HUES6 (cell line): ENCODE data around the gene TMEM87B.
"Not testable (repeated sequence)": the region's sequence is repeated elsewhere in the genome, so short reads cannot be mapped to it uniquely, and the experiment has no call there.

Source experiments
- H3K27ac ChIP-seq: 2 replicates; pipeline ENCODE4 v1.7.0; 2013; ENCODE audit warnings: low read depth, mild to moderate bottlenecking, low read length, inconsistent platforms
- H3K27me3 ChIP-seq: 2 replicates; pipeline ENCODE4 v1.6.1; 2013; ENCODE audit warnings: low read length; ENCODE audit not compliant: control insufficient read depth, insufficient read depth
- H3K36me3 ChIP-seq: 2 replicates; pipeline ENCODE4 v1.6.1; 2013; ENCODE audit warnings: low read length; ENCODE audit not compliant: control insufficient read depth, insufficient read depth
- H3K4me1 ChIP-seq: 2 replicates; pipeline ENCODE4 v1.6.1; 2013; ENCODE audit warnings: low read length; ENCODE audit not compliant: control insufficient read depth, insufficient read depth
- H3K4me3 ChIP-seq: 2 replicates; pipeline ENCODE4 v1.5.1; 2013; ENCODE audit warnings: low read depth, low read length
- H3K9ac ChIP-seq: one replicate; pipeline ENCODE4 v1.6.1; 2013; ENCODE audit warnings: mild to moderate bottlenecking, low read length
- H3K9me3 ChIP-seq: 2 replicates; pipeline ENCODE4 v1.6.1; 2013; ENCODE audit warnings: low read depth, low read length; ENCODE audit not compliant: control insufficient read depth, insufficient read depth

TMEM87B gene

DNA sequence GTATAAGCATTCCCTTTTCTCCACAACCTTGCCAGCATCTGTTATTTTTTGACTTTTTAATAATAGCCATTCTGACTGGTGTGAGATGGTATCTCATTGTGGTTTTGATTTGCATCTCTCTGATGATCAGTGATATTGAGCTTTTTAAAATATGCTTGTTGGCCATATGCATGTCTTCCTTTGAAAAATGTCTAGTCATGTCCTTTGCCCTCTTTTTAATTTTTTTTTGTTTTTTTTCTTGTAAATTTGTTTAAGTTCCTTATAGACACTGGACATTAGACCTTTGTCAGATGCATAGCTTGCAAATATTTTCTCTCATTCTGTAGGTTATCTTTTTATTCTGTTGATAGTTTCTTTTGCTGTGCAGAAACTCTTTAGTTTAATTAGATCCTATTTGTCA, 14.7 kb downstream of the TMEM87B start:
- not testable (repeated sequence) for H3K9me3 ChIP-seq, H3K4me3 ChIP-seq, H3K9ac ChIP-seq, H3K27me3 ChIP-seq, H3K27ac ChIP-seq, H3K4me1 ChIP-seq
- H3K36me3 ChIP-seq: peaks cover 40% of the 10 kb centered on the region

DNA sequence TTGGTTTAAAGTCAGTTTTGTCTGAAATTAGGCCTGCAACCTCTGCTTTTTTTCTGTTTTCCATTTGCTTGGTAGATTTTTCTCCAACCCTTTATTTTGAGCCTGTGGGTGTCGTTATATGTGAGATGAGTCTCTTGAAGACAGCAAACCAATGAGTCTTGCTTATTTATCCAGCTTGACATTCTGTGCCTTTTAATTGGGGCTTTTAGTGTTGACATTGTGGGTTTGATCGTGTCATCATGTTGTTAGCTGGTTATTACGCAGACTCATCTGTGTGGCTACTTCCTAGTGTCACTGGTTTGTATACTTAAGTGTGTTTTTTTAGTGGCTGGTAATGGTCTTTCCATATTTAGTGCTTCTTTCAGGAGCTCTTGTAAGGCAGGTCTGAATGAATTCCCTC, 18.8 kb downstream of the TMEM87B start:
- H3K9ac ChIP-seq: no peak overlapping the region
- no peak overlapping the region for H3K27ac ChIP-seq
- H3K4me3 ChIP-seq: no peak overlapping the region
- peaks cover 6% of the 10 kb centered on the region; the same call in 1 of the 2 replicates for H3K9me3 ChIP-seq
- peaks cover 27% of the 10 kb centered on the region for H3K36me3 ChIP-seq
- H3K27me3 ChIP-seq: no peaks in the 10 kb centered on the region
- no peaks in the 10 kb centered on the region for H3K4me1 ChIP-seq

DNA sequence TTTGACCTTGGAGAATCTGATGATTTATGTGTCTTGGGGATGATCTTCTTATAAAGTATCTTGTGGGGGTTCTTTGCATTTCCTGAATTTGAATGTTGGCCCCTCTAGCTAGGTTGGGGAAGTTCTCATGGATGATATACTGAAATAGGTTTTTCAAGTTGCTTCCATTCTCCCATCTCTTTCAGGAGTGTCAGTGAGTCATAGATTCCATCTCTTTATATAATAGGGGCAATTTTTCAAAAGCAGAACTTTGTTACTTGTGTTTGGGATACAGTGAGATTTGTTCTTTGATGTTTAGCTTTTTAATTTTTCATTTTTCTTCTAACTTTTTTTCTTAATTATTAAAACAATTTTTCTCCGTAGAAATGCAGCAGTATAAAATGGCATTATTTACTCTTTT, 19.4 kb downstream of the TMEM87B start:
- Histone ChIP-seq H3K4me1 (no peaks in the 10 kb centered on the region), H3K27me3 (no peaks in the 10 kb centered on the region), H3K27ac (no peak overlapping the region), H3K4me3 (no peak overlapping the region), H3K9me3 (peaks cover 4% of the 10 kb centered on the region; the same call in 1 of the 2 replicates), H3K9ac (no peak overlapping the region), H3K36me3 (peaks cover 22% of the 10 kb centered on the region)

DNA sequence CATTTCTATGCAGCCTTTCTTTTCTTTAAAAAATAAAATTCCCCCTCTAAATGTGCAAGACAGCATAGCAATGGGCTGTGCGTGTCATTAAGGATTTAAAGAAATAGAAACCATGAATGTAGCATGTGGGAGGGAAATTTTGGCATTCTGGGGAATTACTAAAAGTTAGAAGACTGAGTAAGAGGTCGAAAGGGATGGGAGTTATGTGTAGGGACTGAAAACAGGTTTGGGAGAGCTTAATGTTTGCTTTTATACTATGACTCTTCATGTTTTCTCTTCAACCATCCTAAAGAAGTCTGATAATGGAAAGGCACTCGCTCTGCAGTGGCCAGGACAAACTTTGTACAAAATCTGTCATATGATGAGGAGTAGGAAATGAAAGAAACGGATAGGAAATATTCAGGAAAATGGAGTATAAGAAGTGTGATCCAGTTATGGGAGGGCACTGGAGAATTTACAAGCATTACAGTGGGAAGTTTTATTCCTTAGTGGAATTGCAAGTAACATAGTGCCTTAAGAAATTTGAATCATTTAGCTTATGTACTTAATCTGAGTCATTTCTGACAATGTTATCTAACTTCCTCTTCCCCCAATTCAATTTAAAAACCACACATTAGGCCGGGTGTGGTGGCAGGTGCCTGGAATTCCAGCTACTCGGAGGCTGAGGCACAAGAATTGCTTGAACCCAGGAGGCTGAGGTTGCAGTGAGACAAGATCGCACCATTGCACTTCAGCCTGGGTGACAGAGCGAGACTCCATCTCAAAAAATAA, 20.6 kb downstream of the TMEM87B start:
- no peak overlapping the region for H3K4me3 ChIP-seq
- no peaks in the 10 kb centered on the region for H3K27me3 ChIP-seq
- peaks cover 3% of the 10 kb centered on the region; the same call in 1 of the 2 replicates for H3K9me3 ChIP-seq
- no peaks in the 10 kb centered on the region for H3K4me1 ChIP-seq
- no peak overlapping the region for H3K9ac ChIP-seq
- no peak overlapping the region for H3K27ac ChIP-seq
- peaks cover 18% of the 10 kb centered on the region for H3K36me3 ChIP-seq

DNA sequence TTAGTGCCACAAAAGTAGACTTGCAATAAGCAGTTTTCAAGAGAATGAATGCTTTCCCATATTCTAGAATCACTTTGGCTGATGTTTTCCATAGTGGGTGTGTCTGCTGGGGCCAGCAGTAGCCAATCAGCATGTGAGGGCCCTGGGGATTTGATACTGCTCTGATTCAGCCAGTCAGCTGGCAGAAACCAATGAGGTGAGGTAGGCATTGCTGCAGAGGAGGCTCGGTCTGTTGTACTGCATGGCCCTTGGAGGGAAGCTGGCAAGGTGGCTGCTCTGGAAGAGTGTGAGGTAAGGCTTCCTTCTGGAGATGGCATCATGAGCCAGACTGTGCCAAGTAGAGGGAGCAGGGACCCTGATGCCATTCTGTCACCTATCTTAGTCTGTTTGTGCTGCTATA, 22.7 kb downstream of the TMEM87B start:
- H3K9ac ChIP-seq: no peak overlapping the region
- H3K4me3 ChIP-seq: no peak overlapping the region
- H3K36me3 ChIP-seq: peaks cover 34% of the 10 kb centered on the region
- H3K27me3 ChIP-seq: no peaks in the 10 kb centered on the region
- no peak overlapping the region for H3K27ac ChIP-seq
- no peaks in the 10 kb centered on the region for H3K4me1 ChIP-seq
- peaks cover 3% of the 10 kb centered on the region; the same call in 1 of the 2 replicates for H3K9me3 ChIP-seq

DNA sequence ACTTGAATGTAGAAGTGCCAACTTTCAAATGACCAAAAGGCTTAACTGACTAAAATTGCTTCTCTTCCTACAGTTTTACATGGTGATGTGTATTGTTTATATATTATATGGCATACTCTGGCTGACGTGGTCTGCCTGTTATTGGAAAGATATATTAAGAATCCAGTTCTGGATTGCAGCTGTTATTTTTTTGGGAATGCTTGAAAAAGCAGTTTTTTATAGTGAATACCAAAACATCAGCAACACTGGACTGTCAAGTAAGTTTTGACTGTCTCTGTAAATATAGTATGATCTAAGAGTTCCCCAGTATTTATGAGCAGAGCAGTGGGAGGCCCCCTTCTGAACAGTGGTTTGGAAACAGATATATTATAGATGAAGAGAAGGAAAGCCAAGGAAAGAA, 26.2 kb downstream of the TMEM87B start:
- Histone ChIP-seq H3K4me1 (no peaks in the 10 kb centered on the region), H3K27me3 (no peaks in the 10 kb centered on the region), H3K9ac (no peak overlapping the region), H3K27ac (no peak overlapping the region), H3K9me3 (no peaks in the 10 kb centered on the region), H3K36me3 (peaks cover 45% of the 10 kb centered on the region), H3K4me3 (no peak overlapping the region)

DNA sequence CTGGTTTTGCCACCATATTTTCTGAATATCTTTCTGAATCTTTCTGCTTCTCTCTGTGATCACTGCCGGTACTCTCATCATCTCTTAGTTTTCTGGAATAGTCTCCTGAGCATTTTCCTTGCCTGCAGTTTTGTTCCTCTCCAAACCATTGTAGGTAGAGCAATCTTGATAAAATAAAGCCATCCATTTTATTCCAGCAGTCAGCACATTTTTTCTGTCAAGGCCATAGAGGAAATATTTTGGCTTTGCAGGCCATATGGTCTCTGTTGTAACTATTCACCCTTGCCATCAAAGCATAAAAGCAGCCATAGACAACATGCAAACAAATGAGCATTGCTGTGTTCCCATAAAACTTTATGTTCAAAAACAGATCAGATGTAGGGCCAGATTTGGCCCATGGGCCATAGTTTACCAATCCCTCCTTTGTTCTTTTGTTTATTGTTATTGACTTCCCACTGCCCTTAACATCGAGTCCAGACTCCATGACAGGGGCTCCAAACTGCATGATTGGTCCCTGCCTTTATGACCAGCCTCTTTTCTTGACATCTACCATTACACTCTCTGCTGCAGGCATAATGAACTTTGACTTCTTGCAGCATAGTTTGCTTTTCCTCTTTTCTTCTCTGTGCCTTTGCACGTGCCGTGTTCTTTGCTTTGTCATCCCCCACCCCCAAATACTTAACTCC, 29.8 kb downstream of the TMEM87B start:
- Histone ChIP-seq H3K36me3 (peaks cover 65% of the 10 kb centered on the region), H3K4me1 (no peaks in the 10 kb centered on the region)

DNA sequence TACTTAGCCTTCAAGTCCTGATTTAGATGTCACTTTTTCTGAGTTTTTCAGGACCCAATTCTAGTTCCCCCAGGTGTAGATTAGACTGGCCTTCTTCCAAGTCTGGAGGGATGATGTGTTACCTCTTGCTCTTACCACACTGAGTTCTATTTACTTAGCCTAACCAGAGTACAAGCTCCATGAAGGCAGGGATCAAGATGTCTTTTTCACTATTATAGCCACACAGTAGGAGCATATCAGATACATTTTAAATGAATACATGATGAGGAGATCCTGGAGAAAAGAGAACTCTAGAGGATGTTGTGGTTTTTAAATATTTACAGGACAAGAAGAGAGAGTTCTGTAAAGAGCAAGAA, 30.3 kb downstream of the TMEM87B start:
- Histone ChIP-seq H3K36me3 (peaks cover 69% of the 10 kb centered on the region), H3K27ac (no peak overlapping the region), H3K4me1 (no peaks in the 10 kb centered on the region), H3K9me3 (no peaks in the 10 kb centered on the region), H3K27me3 (no peaks in the 10 kb centered on the region), H3K4me3 (no peak overlapping the region), H3K9ac (no peak overlapping the region)

More for the DNA sequence above, 29.8 kb downstream of the TMEM87B start:
- Histone ChIP-seq H3K27ac (no peak overlapping the region), H3K27me3 (no peaks in the 10 kb centered on the region), H3K9ac (no peak overlapping the region), H3K4me3 (no peak overlapping the region), H3K9me3 (no peaks in the 10 kb centered on the region)

DNA sequence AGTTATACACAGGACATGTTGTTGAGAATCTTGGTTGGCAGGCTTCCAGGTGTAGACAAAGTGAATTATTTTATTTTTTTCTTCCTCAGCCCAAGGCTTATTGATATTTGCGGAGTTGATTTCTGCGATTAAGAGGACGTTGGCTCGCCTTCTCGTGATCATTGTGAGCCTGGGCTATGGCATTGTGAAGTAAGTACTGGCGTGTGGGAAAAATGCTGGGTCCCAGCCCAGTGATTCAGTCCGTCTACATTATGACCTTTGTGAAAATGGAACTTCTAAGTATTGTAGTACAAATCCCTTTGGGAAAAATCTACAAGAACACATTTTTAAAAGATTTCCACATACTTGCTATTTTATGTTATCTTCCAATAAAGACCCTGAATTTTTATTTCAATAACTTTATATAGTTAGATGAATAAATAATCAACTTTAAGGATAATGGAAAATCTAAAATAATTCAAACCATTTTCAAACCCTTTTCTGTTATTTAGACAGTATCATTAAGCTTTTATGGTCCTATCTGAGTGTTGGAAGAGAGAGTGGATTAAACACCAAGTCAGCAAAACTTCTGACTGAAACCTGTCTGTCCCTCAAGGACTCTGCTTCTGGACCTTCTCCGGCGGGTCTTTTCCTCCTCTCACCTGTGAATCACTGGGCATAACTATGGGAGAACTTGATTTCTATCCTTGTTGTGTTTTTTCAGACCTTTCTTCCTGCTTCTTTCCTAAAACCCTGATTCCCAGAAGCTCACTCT, 31.0 kb downstream of the TMEM87B start:
- Histone ChIP-seq H3K4me3 (no peak overlapping the region), H3K4me1 (no peaks in the 10 kb centered on the region), H3K36me3 (peaks cover 72% of the 10 kb centered on the region), H3K9me3 (no peaks in the 10 kb centered on the region), H3K27ac (no peak overlapping the region), H3K9ac (no peak overlapping the region), H3K27me3 (no peaks in the 10 kb centered on the region)

DNA sequence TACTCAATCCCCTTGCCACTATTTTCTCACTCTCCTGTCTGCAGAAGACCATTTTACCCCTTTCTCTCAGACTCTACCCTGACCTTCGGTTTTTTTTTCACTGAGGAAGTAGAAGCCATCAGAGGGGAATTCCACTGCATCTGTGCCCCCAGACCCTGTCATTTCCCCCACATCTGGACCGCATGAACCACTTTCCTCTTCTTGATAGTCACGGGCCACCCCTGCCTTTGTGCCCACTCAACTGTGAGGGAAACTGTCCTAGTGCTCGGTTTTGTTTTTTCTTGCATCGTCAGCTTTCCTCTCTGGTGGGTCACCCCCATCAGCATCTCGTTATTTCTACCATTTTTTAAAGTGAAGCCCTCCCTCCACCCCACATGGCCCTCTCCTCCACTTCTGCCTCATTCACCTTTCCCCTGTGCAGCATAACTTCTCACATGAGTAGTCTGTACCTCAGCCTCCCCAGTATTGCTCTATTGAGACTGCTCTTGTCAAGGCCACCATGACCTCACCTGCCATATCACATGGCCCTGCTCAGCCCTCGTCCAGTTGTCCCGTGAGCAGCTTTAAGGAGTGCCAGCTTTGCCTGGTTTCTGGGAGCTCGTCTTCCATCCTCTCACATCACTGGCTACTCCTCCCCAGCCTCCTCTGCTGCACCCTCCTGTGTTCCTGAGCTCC, 32.4 kb downstream of the TMEM87B start:
- no peaks in the 10 kb centered on the region for H3K4me1 ChIP-seq
- no peak overlapping the region for H3K9ac ChIP-seq
- no peaks in the 10 kb centered on the region for H3K9me3 ChIP-seq
- H3K27ac ChIP-seq: no peak overlapping the region
- H3K27me3 ChIP-seq: no peaks in the 10 kb centered on the region
- H3K4me3 ChIP-seq: no peak overlapping the region
- peaks cover 62% of the 10 kb centered on the region for H3K36me3 ChIP-seq
